Esophagus muscularis mucosa (tissue), 4 donors: Measurements from ENCODE around the gene HFE. TPM values are rescaled to one million over a fixed set of nuclear protein-coding genes. Genes with fewer than 3 reads are reported as not detected.
"Not testable (repeated sequence)": the region's sequence is repeated elsewhere in the genome, so short reads cannot be mapped to it uniquely, and the experiment has no call there.

Source experiments
- DNase-seq: peaks from one replicate; pipeline ENCODE4 v3.0.0-alpha.2; 2017; ENCODE audit errors: extremely low spot score
- H3K27ac ChIP-seq, 4 donors: fragments of 200-600 bp; sonication (generic); replicated peaks in 1 of 4; 1 replicate in 3 of 4; 2 replicates in 1 of 4; pipeline ENCODE4 v1.5.1; 2016 to 2019; ENCODE audit warnings: mild to moderate bottlenecking in 1 of 4
- H3K27me3 ChIP-seq, 4 donors: fragments of 200-600 bp; sonication (generic); one replicate each; pipeline versions ENCODE4 v1.5.1 to v1.6.0; 2016 to 2019
- H3K36me3 ChIP-seq, 4 donors: fragments of 200-600 bp; sonication (generic); one replicate each; pipeline ENCODE4 v1.5.1; 2016 to 2019
- H3K4me1 ChIP-seq, 4 donors: fragments of 200-600 bp; sonication (generic); one replicate each; pipeline ENCODE4 v1.5.1; 2016 to 2019
- H3K4me3 ChIP-seq, 4 donors: fragments of 200-600 bp; sonication (generic); 1 replicate in 2 of 4; 2 replicates in 2 of 4; pipeline ENCODE4 v1.5.1; 2016 to 2019; ENCODE audit warnings: mild to moderate bottlenecking in 4 of 4, moderate library complexity in 1 of 4
- H3K9me3 ChIP-seq, 4 donors: fragments of 200-600 bp; sonication (generic); 1 replicate in 3 of 4; 2 replicates in 1 of 4; pipeline ENCODE4 v1.5.1; 2016 to 2019
- CTCF ChIP-seq, 3 experiments: fragments of 200-600 bp in 2 of 3; fragments of 450-650 bp in 1 of 3; sonication (generic) in 2 of 3; IDR thresholded peaks; one replicate each; pipeline ENCODE4 v1.5.1; 2017 to 2019; ENCODE audit warnings: antibody characterized with exemption in 3 of 3, mild to moderate bottlenecking in 2 of 3, moderate library complexity in 1 of 3
- EP300 ChIP-seq: sonication (generic); formaldehyde crosslinking; IDR thresholded peaks from one replicate; pipeline ENCODE4 v1.6.1; 2017; ENCODE audit warnings: antibody characterized with exemption
- POLR2A ChIP-seq: fragments of 450-650 bp; IDR thresholded peaks from one replicate; pipeline ENCODE4 v1.6.1; 2017; ENCODE audit warnings: antibody characterized with exemption, moderate library complexity, mild to moderate bottlenecking, low read depth
- POLR2AphosphoS5 ChIP-seq, 2 donors: sonication (generic); formaldehyde crosslinking; IDR thresholded peaks; one replicate each; pipeline ENCODE4 v1.6.1; 2017; ENCODE audit warnings: antibody characterized with exemption in 2 of 2
- WGBS: methylation state at CpG from one replicate; pipeline ENCODE4 v1.1.5; 2018; 5-methylcytosine and 5-hydroxymethylcytosine counted together
- intact Hi-C: fragments of 100-400 bp; cut with DNase I; formaldehyde crosslinking; loops from one replicate; pipeline ENCODE4 v1.15.1; 2023
- total RNA-seq, 4 donors: library from RNA; depleted of rRNA; stranded (reverse); fragments of >200 nt; gene quantifications; one replicate each; pipeline versions ENCODE4 v1.1.0 to v1.2.1, GENCODE V29; 2016

Gene HFE
- total RNA-seq, 4 donors from 2014 or later, result 3.0 to 9.9 (median 6.5) TPM

DNA sequence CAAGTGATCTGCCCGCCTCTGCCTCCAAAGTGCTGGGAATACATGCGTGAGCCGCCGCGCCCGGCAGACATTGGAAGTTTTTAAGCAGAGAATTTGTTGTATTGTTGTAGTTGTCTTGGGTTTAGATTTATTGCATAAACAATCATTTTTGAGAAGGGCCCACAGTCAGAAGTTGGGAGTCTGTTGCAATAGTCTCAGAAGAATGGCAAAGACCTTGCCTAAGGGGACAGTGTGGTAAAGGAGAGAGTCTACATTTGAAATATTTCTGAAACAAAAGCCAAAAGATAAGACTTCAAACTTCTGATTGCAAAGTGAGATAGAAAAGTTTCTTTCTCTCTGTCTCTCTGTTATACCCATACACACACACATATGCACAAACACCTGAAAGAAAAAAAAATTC lies 22.5 kb downstream of the HFE start:
- no peak for TF ChIP-seq EP300
- no peak for TF ChIP-seq CTCF (IDR thresholded peaks at IDR 0.05)
- TF ChIP-seq POLR2A, result no peak
- TF ChIP-seq POLR2AphosphoS5 (IDR thresholded peaks at IDR 0.05), result no peak
- H3K36me3 ChIP-seq, result no peaks in the 10 kb centered on the region
- DNase-seq, result no peak
- intact Hi-C loops, result loop anchor here (10.0 kb wide), 1 partner anchor 45 kb away; a partner anchor contains a TSS
- peaks cover 0 to under 1% (median under 1%) of the 10 kb centered on the region in 4 donors for H3K4me1 ChIP-seq
- H3K9me3 ChIP-seq, result no peaks in the 10 kb centered on the region
- no peak overlapping the region for H3K27ac ChIP-seq
- no peaks in the 10 kb centered on the region for H3K27me3 ChIP-seq
- WGBS, result 98% methylated on average over 6 of the region's 6 CpGs
- H3K4me3 ChIP-seq, result no peak overlapping the region

GRCh38 chr6:26113570-26113969 lies 26.3 kb downstream of the HFE start:
- Histone ChIP-seq H3K27ac (no peak overlapping the region), H3K36me3 (no peaks in the 10 kb centered on the region)
- intact Hi-C loops, result no loop called here

DNA sequence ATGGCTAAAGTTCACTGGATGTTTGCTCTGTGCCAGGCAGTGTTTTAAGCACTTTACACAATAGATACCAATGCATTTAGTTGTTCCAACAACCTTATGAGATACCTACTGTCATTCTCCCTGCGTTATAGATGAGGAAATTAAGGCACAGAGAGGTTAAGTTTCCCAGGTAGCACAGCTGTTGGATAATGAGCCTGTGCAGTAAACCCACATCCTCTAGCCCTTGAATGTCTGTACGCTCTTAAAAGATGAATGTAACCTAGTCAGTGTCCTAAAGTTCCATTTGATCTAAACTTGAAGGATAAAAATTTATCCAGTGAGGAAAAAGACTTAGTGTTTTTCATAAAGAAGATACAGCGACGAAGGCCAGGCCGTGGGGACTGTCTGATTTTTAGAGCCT lies 28.0 kb downstream of the HFE start:
- 92% methylated on average over 5 of the region's 5 CpGs for WGBS
- TF ChIP-seq CTCF (IDR thresholded peaks at IDR 0.05) (no peak), POLR2A (no peak), EP300 (no peak), POLR2AphosphoS5 (IDR thresholded peaks at IDR 0.05) (no peak)
- H3K4me3 ChIP-seq, result no peak overlapping the region
- intact Hi-C loops, result no loop called here
- H3K9me3 ChIP-seq, result no peaks in the 10 kb centered on the region
- no peaks in the 10 kb centered on the region for H3K27me3 ChIP-seq
- no peak for DNase-seq
- H3K36me3 ChIP-seq, result no peaks in the 10 kb centered on the region
- H3K27ac ChIP-seq, result no peak overlapping the region
- H3K4me1 ChIP-seq, result no peaks in the 10 kb centered on the region

More at GRCh38 chr6:26113570-26113969, 26.3 kb downstream of the HFE start:
- Histone ChIP-seq H3K9me3 (no peaks in the 10 kb centered on the region), H3K27me3 (no peaks in the 10 kb centered on the region), H3K4me3 (no peak overlapping the region), H3K4me1 (no peaks in the 10 kb centered on the region)
- DNase-seq, result no peak
- TF ChIP-seq POLR2A, result no peak
- TF ChIP-seq CTCF (IDR thresholded peaks at IDR 0.05), result no peak
- TF ChIP-seq EP300, result no peak
- no peak for TF ChIP-seq POLR2AphosphoS5 (IDR thresholded peaks at IDR 0.05)

DNA sequence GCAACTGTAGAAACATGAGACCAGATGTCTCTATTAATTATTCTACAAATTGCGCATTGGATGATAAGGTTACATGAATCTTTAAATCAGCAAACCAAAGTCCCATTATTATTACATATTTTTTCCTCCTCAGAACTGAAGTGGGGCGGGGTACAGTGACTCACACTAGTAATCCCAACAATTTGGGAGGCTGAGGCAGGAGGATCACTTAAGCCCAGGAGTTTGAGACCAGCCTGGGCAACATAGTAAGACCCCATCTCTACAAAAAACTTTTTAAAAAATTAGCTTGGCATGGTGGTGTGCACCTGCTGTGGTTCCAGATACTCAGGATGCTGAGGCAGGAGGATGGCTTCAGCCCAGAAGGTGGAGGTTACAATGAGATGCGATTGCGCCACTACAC lies 29.0 kb downstream of the HFE start:
- H3K9me3 ChIP-seq, result no peaks in the 10 kb centered on the region
- DNase-seq, result no peak
- intact Hi-C loops, result no loop called here
- no peaks in the 10 kb centered on the region for H3K4me1 ChIP-seq
- WGBS, result 96% methylated on average over 4 of the region's 4 CpGs
- no peak overlapping the region for H3K27ac ChIP-seq
- TF ChIP-seq CTCF (IDR thresholded peaks at IDR 0.05) (no peak), POLR2AphosphoS5 (IDR thresholded peaks at IDR 0.05) (peak in 1 of 2 donors; percentile 9)
- no peaks in the 10 kb centered on the region for H3K36me3 ChIP-seq
- H3K27me3 ChIP-seq, result no peaks in the 10 kb centered on the region
- H3K4me3 ChIP-seq, result no peak overlapping the region

DNA sequence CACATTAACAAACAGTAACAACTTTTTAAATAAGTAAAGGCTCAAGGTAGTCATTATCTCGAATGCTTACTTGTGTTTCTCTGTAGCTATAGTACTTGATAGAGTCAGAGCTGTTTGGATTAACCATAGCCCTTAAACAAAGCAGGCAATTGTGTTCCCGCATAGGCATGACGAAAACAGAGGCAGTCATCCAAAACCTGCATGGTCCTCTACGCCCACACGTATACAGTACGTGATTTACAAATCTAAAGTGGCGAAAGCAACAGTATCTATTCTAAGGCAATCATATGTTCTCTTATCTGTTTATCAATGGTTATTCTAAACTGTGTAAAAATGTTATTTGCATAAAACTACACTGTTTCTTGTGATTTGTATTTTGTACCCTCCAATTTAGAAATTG lies 31.8 kb downstream of the HFE start:
- Histone ChIP-seq H3K27me3 (no peaks in the 10 kb centered on the region), H3K4me3 (no peak overlapping the region), H3K27ac (no peak overlapping the region), H3K9me3 (no peaks in the 10 kb centered on the region), H3K4me1 (peaks cover 0 to 7% (median 5%) of the 10 kb centered on the region in 4 donors), H3K36me3 (no peaks in the 10 kb centered on the region)
- no peak for DNase-seq
- intact Hi-C loops, result no loop called here
- WGBS, result 94% methylated on average over 7 of the region's 7 CpGs
- TF ChIP-seq POLR2A, result no peak
- no peak for TF ChIP-seq EP300
- TF ChIP-seq CTCF (IDR thresholded peaks at IDR 0.05), result no peak
- TF ChIP-seq POLR2AphosphoS5 (IDR thresholded peaks at IDR 0.05), result no peak

DNA sequence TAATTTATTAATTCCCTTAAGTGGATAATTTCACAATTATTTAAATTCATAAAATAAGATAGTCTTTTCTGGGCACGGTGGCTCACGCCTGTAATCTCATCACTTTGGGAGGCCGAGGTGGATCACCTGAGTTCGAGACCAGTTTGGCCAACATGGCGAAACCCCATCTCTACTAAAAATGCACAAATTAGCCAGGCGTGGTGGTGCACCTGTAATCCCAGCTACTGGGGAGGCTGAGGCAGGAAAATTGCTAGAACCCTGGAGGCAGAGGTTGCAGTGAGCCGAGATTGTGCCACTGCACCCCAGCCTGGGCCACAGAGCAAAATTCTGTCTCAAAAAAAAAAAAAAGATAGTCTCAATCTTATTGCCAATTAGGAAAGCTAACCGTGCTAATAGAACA lies 32.9 kb downstream of the HFE start:
- H3K27ac ChIP-seq, DNase-seq, H3K4me3 ChIP-seq, H3K9me3 ChIP-seq, H3K27me3 ChIP-seq, H3K4me1 ChIP-seq, intact Hi-C loops, H3K36me3 ChIP-seq: not testable (repeated sequence)
- 96% methylated on average over 8 of the region's 8 CpGs for WGBS
